K562 (cell line): Measurements from ENCODE around the gene SLAMF8. TPM values are rescaled to one million over a fixed set of nuclear protein-coding genes. Genes with fewer than 3 reads are reported as not detected.
A peak's percentile ranks its signal among the peaks of the same experiment; 100 is the strongest.

ENCODE experiments used
- ATAC-seq: fragments of 200-7000 bp; cut with Tn5 transposase; 3 replicates; pipeline ENCODE4 v1.9.1; 2020; ENCODE audit warnings: moderate library complexity
- BruUV-seq: library from RNA; stranded (reverse); fragments of 400-500 nt; replicated peaks from 2 replicates; lab custom pipeline; 2021; lab: Mats Ljungman, UMichigan
- CTCF ChIA-PET: fragments of 300-600 bp; formaldehyde crosslinking; extraction: SDS; loops from one replicate; lab custom pipeline; 2021; ENCODE audit warnings: low intra/inter-chr PET ratio; lab: Yijun Ruan, JAX
- POLR2A ChIA-PET: fragments of 300-600, 350-650 bp; sonication (Branson Sonifier 250); formaldehyde crosslinking; extraction: SDS; loops from one replicate; lab custom pipeline; 2021; ENCODE audit warnings: antibody characterized with exemption, inconsistent platforms; lab: Yijun Ruan, JAX
- DNase-seq, 4 experiments: peaks; one replicate each; pipeline versions ENCODE4 v3.0.0 to v3.0.0-alpha.2; 2011 to 2018; ENCODE audit warnings: low spot score in 3 of 4, mixed read lengths in 3 of 4; ENCODE audit errors: extremely low read depth in 1 of 4
- FAIRE-seq: peaks from 2 replicates; lab custom pipeline; 2011; peaks lifted over from hg19 to GRCh38; lab: Jason Lieb, UNC
- H2AFZ ChIP-seq: 2 replicates; pipeline ENCODE4 v1.6.0; 2011; ENCODE audit warnings: low read depth, low read length, control low read depth, inconsistent platforms
- H3K27ac ChIP-seq: fragments of 200-600 bp; 3 replicates; pipeline ENCODE4 v1.8.0; 2011; ENCODE audit warnings: low read depth, mild to moderate bottlenecking, control low read depth, inconsistent platforms, low read length, moderate library complexity, mixed read lengths; ENCODE audit errors: extremely low read depth
- H3K27me3 ChIP-seq, 2 experiments: fragments of 300-600 bp in 1 of 2; 2 replicates in 1 of 2; 3 replicates in 1 of 2; pipeline versions ENCODE4 v1.6.0 to v1.8.0; 2011; ENCODE audit warnings: inconsistent platforms in 2 of 2, low read length in 2 of 2, mild to moderate bottlenecking in 1 of 2, mixed read lengths in 1 of 2, moderate library complexity in 1 of 2; ENCODE audit not compliant: control insufficient read depth in 2 of 2, insufficient read depth in 2 of 2
- H3K36me3 ChIP-seq: fragments of 300-600 bp; 3 replicates; pipeline ENCODE4 v1.8.0; 2011; ENCODE audit warnings: mild to moderate bottlenecking, low read length, inconsistent platforms; ENCODE audit not compliant: control insufficient read depth, insufficient read depth
- H3K4me1 ChIP-seq, 2 experiments: fragments of 200-600 bp in 1 of 2; replicated peaks in 1 of 2; 2 replicates in 1 of 2; 3 replicates in 1 of 2; pipeline versions ENCODE4 v1.5.1 to v1.8.0; 2011; ENCODE audit warnings: inconsistent platforms in 2 of 2, low read length in 2 of 2, mild to moderate bottlenecking in 1 of 2, mixed read lengths in 1 of 2, moderate library complexity in 1 of 2; ENCODE audit not compliant: control insufficient read depth in 2 of 2, insufficient read depth in 2 of 2
- H3K4me2 ChIP-seq: 2 replicates; pipeline ENCODE4 v1.6.1; 2011; ENCODE audit warnings: low read length, control low read depth, inconsistent platforms, mixed read lengths; ENCODE audit not compliant: insufficient read depth
- H3K4me3 ChIP-seq: fragments of 200-600 bp; sonication (generic), shearing (Covaris generic); 2 replicates; pipeline ENCODE4 v1.5.1; 2016; ENCODE audit warnings: control low read depth, inconsistent platforms
- H3K79me2 ChIP-seq: fragments of 200-600 bp; 3 replicates; pipeline ENCODE4 v1.8.0; 2011; ENCODE audit warnings: low read length, inconsistent platforms; ENCODE audit not compliant: control insufficient read depth, insufficient read depth
- H3K9ac ChIP-seq, 2 experiments: 2 replicates each; pipeline versions ENCODE4 v1.6.0 to v1.6.1; 2011; ENCODE audit warnings: low read depth in 2 of 2, low read length in 2 of 2, control low read depth in 1 of 2, inconsistent platforms in 1 of 2, mild to moderate bottlenecking in 1 of 2, mixed read lengths in 1 of 2; ENCODE audit not compliant: insufficient read depth in 1 of 2
- H3K9me1 ChIP-seq: one replicate; pipeline ENCODE4 v1.6.0; 2011; ENCODE audit warnings: inconsistent platforms, mild to moderate bottlenecking, low read length, moderate library complexity; ENCODE audit not compliant: control insufficient read depth, insufficient read depth
- H3K9me3 ChIP-seq: replicated peaks from 2 replicates; pipeline ENCODE4 v1.5.1; 2011; ENCODE audit warnings: low read depth, low read length, inconsistent platforms; ENCODE audit not compliant: control insufficient read depth, insufficient read depth
- H4K20me1 ChIP-seq: replicated peaks from 2 replicates; pipeline ENCODE4 v1.6.1; 2011; ENCODE audit warnings: low read length, inconsistent platforms, mixed read lengths; ENCODE audit not compliant: control insufficient read depth, insufficient read depth
- ARID1B ChIP-seq: fragments of 450-650 bp; IDR thresholded peaks from 2 replicates; pipeline ENCODE4 v1.6.1; 2016; ENCODE audit warnings: antibody characterized with exemption, mild to moderate bottlenecking, inconsistent platforms
- BRCA1 ChIP-seq, 2 experiments: fragments of 450-650 bp in 1 of 2; sonication (generic) in 1 of 2; formaldehyde crosslinking in 1 of 2; IDR thresholded peaks; 2 replicates each; pipeline versions ENCODE4 v1.5.0 to v1.6.1; 2017 to 2020; ENCODE audit warnings: mild to moderate bottlenecking in 1 of 2, missing genetic modification reagents in 1 of 2
- CREB1 ChIP-seq, 2 experiments: sonication (generic) in 1 of 2; formaldehyde crosslinking in 1 of 2; IDR thresholded peaks; 2 replicates each; pipeline versions ENCODE4 v1.6.1 to v1.8.0; 2012 to 2022; ENCODE audit warnings: inconsistent platforms in 1 of 2, mild to moderate bottlenecking in 1 of 2, missing genetic modification reagents in 1 of 2, moderate library complexity in 1 of 2
- CTCF ChIP-seq, 3 experiments: IDR thresholded peaks in 2 of 3; conservative IDR thresholded peaks in 1 of 3; 2 replicates each; pipeline ENCODE4 v1.5.1; 2011 to 2012; ENCODE audit warnings: low read length in 3 of 3, mild to moderate bottlenecking in 3 of 3, control low read depth in 2 of 3, improper control_type of control experiment in 1 of 3, inconsistent platforms in 1 of 3, low read depth in 1 of 3, mixed read lengths in 1 of 3, moderate library complexity in 1 of 3; ENCODE audit not compliant: insufficient read depth in 2 of 3
- DDX20 ChIP-seq: fragments of 450-650 bp; IDR thresholded peaks from 2 replicates; pipeline ENCODE4 v1.6.1; 2016; ENCODE audit warnings: missing genetic modification characterization, low read depth, mild to moderate bottlenecking, missing compliant biosample characterization, moderate library complexity
- FOXK1 ChIP-seq: sonication (generic); formaldehyde crosslinking; IDR thresholded peaks from 2 replicates; pipeline ENCODE4 v1.8.0; 2022; ENCODE audit warnings: missing genetic modification reagents, mild to moderate bottlenecking, borderline replicate concordance
- HNRNPK ChIP-seq: fragments of 200-400 bp; formaldehyde crosslinking; IDR thresholded peaks from one replicate; pipeline ENCODE4 v1.6.1; 2018; ENCODE audit warnings: mild to moderate bottlenecking, low read depth, low read length; ENCODE audit not compliant: poor library complexity, severe bottlenecking
- IRF1 ChIP-seq: sonication (generic); formaldehyde crosslinking; IDR thresholded peaks from 2 replicates; pipeline ENCODE4 v1.8.0; 2022; ENCODE audit warnings: missing genetic modification reagents, mild to moderate bottlenecking, borderline replicate concordance
- TRIM25 ChIP-seq: fragments of 450-650 bp; IDR thresholded peaks from 2 replicates; pipeline ENCODE4 v1.7.0; 2016; ENCODE audit warnings: borderline replicate concordance
- UBTF ChIP-seq, 2 experiments: IDR thresholded peaks; 2 replicates each; pipeline ENCODE4 v1.6.1; 2012; ENCODE audit warnings: improper control_type of control experiment in 2 of 2, low read depth in 2 of 2, low read length in 2 of 2, borderline replicate concordance in 1 of 2
- ZKSCAN8 ChIP-seq: fragments of 200-800 bp; sonication (Bioruptor generic); IDR thresholded peaks from 2 replicates; pipeline ENCODE4 v1.6.1; 2016; ENCODE audit warnings: missing genetic modification characterization, missing compliant biosample characterization
- WGBS: fragments of 100-300 bp; shearing (Covaris generic); methylation state at CpG from one replicate; pipeline ENCODE4 v1.1.6; 2016; ENCODE audit warnings: low coverage, mixed read lengths; ENCODE audit not compliant: insufficient coverage; ENCODE audit errors: missing lambda C conversion rate; 5-methylcytosine and 5-hydroxymethylcytosine counted together
- in situ Hi-C: fragments of 300-500 bp; cut with MboI; formaldehyde crosslinking; loops from 4 replicates; pipeline ENCODE4 v1.15.0; 2018; ENCODE audit warnings: inconsistent platforms, mixed read lengths
- intact Hi-C: fragments of 100-400 bp; cut with micrococcal nuclease; formaldehyde crosslinking; loops from 2 replicates; pipeline ENCODE4 v1.14.2; 2022
- polyA plus RNA-seq, 8 experiments: library from polyadenylated mRNA; depleted of rRNA in 4 of 8; stranded (reverse) in 5 of 8; unstranded in 3 of 8; fragments of >200 nt; fragmentation: Nextera tagmentation in 2 of 8; fragmentation: Illumina TruSeq in 1 of 8; extraction: Ambion mirVana in 2 of 8; extraction: Trizol in 1 of 8; gene quantifications; 2 replicates each; pipeline versions ENCODE4 v1.2.1 to v1.2.3, GENCODE V29; 2011 to 2014; ENCODE audit warnings: inconsistent platforms in 1 of 8, missing spikeins in 1 of 8
- total RNA-seq, 7 experiments: library from RNA; depleted of rRNA in 6 of 7; stranded (reverse); fragments of >200 nt in 6 of 7; fragmentation: Illumina TruSeq in 2 of 7; extraction: Trizol in 2 of 7; gene quantifications; 2 replicates each; pipeline versions ENCODE4 v1.2.1 to v1.2.3, GENCODE V29; 2011 to 2021; ENCODE audit warnings: low replicate concordance in 1 of 7

Gene SLAMF8
- total and polyA plus RNA-seq, 9 of the 15 experiments (the other 6 are each of a cell fraction or from before 2014, with no cell fraction given), result not detected

- TF ChIP-seq IRF1 (CRISPR knock-in tag), result no peak
Observed at GRCh38 chr1:159802111-159802510, 24.6 kb upstream of the SLAMF8 start, which contains the start of gene FCRL6 (continued).

GRCh38 chr1:159803956-159804689, 22.6 kb upstream of the SLAMF8 start:
- Histone ChIP-seq H3K9ac (no peak overlapping the region), H3K4me2 (no peak overlapping the region), H3K36me3 (no peaks in the 10 kb centered on the region), H3K4me1 (no peaks in the 10 kb centered on the region), H3K9me3 (no peaks in the 10 kb centered on the region), H2AFZ (no peak overlapping the region), H3K27ac (no peak overlapping the region), H3K4me3 (no peak overlapping the region), H3K9me1 (no peaks in the 10 kb centered on the region), H3K79me2 (no peaks in the 10 kb centered on the region), H3K27me3 (peaks cover 27 to 33% of the 10 kb centered on the region in 2 experiments), H4K20me1 (peaks cover 1% of the 10 kb centered on the region; the same call in 1 of the 2 replicates)
- DNase-seq, result no peak
- FAIRE-seq, result no peak
- BruUV-seq, result no TSS peak
- no peak for ATAC-seq
- ChIA-PET CTCF (no interaction called here), POLR2A (no interaction called here)
- intact Hi-C loops (no loop called here), in situ Hi-C loops (no loop called here)
- under 1% methylated on average over 7 of the region's 7 CpGs for WGBS
- no peak for TF ChIP-seq BRCA1 (IDR thresholded peaks at IDR 0.05)
- no peak for TF ChIP-seq BRCA1 (CRISPR knock-in tag; IDR thresholded peaks at IDR 0.05)
- 0 out of 6 replicates have a peak, but pooled peaks of 1 of the 3 experiments have one; percentile 5 for TF ChIP-seq CTCF (IDR thresholded peaks at IDR 0.05 in 2 of 3, conservative IDR thresholded peaks at IDR 0.05 in 1 of 3; ENCODE audit: insufficient read depth in 2 of 3, low read depth in 1 of 3, low read length in 3 of 3)
- no peak for TF ChIP-seq CREB1 (IDR thresholded peaks at IDR 0.05)
- no peak for TF ChIP-seq CREB1 (CRISPR knock-in tag; IDR thresholded peaks at IDR 0.05)
- no peak for TF ChIP-seq TRIM25
- no peak for TF ChIP-seq ARID1B
- TF ChIP-seq DDX20, result no peak
- TF ChIP-seq UBTF (IDR thresholded peaks at IDR 0.05; ENCODE audit: borderline replicate concordance in 1 of 2, low read depth in 2 of 2, low read length in 2 of 2), result no peak
- TF ChIP-seq ZKSCAN8, result no peak
- TF ChIP-seq HNRNPK, result no peak
- TF ChIP-seq FOXK1, result no peak
